GM23248 (cell line): ENCODE results near the gene CSTF1. TPM values are rescaled to one million over a fixed set of nuclear protein-coding genes. Genes with fewer than 3 reads are reported as not detected.

ENCODE experiments used
- DNase-seq: peaks from one replicate; pipeline ENCODE4 v3.0.0-alpha.2; 2015
- H2AFZ ChIP-seq: fragments of 200-600 bp; sonication (generic); 2 replicates; pipeline ENCODE4 v1.6.1; 2016; ENCODE audit warnings: antibody characterized with exemption
- H3F3A ChIP-seq: fragments of 200-600 bp; sonication (generic); 2 replicates; pipeline ENCODE4 v1.6.1; 2016; ENCODE audit warnings: mild to moderate bottlenecking, antibody characterized with exemption, mixed run types; ENCODE audit not compliant: insufficient read depth
- H3K27ac ChIP-seq: fragments of 200-600 bp; sonication (generic); 2 replicates; pipeline ENCODE4 v1.5.1; 2016; ENCODE audit warnings: mild to moderate bottlenecking
- H3K27me3 ChIP-seq: fragments of 200-600 bp; sonication (generic); replicated peaks from 2 replicates; pipeline ENCODE4 v1.6.1; 2016; ENCODE audit warnings: mild to moderate bottlenecking; ENCODE audit not compliant: insufficient read depth
- H3K36me3 ChIP-seq: fragments of 200-600 bp; sonication (generic); 2 replicates; pipeline ENCODE4 v1.6.1; 2016; ENCODE audit warnings: low read depth, mild to moderate bottlenecking
- H3K4me1 ChIP-seq: fragments of 200-600 bp; sonication (generic); 2 replicates; pipeline ENCODE4 v1.6.1; 2016; ENCODE audit warnings: mild to moderate bottlenecking; ENCODE audit not compliant: insufficient read depth
- H3K4me2 ChIP-seq: fragments of 200-600 bp; sonication (generic); one replicate; pipeline ENCODE4 v1.6.1; 2016; ENCODE audit warnings: mild to moderate bottlenecking; ENCODE audit not compliant: unreplicated experiment
- H3K4me3 ChIP-seq: fragments of 200-600 bp; sonication (generic); 2 replicates; pipeline ENCODE4 v1.5.1; 2016; ENCODE audit warnings: mild to moderate bottlenecking
- H3K79me2 ChIP-seq: fragments of 200-600 bp; sonication (generic); 2 replicates; pipeline ENCODE4 v1.6.1; 2016; ENCODE audit warnings: mild to moderate bottlenecking; ENCODE audit not compliant: insufficient read depth
- H3K9ac ChIP-seq: fragments of 200-600 bp; sonication (generic); 2 replicates; pipeline ENCODE4 v1.6.1; 2016; ENCODE audit warnings: mild to moderate bottlenecking
- H3K9me2 ChIP-seq: fragments of 200-600 bp; sonication (generic); 2 replicates; pipeline ENCODE4 v1.6.1; 2016; ENCODE audit warnings: mixed run types, mild to moderate bottlenecking, moderate library complexity; ENCODE audit not compliant: insufficient read depth
- H3K9me3 ChIP-seq: fragments of 200-600 bp; sonication (generic); one replicate; pipeline ENCODE4 v1.6.1; 2017; ENCODE audit warnings: low read depth
- H4K20me1 ChIP-seq: fragments of 200-600 bp; sonication (generic); 2 replicates; pipeline ENCODE4 v1.6.0; 2016; ENCODE audit not compliant: insufficient read depth
- EZH2 ChIP-seq: fragments of 200-600 bp; sonication (generic); IDR thresholded peaks from 2 replicates; pipeline ENCODE4 v1.6.1; 2018; ENCODE audit warnings: antibody characterized with exemption, mild to moderate bottlenecking; ENCODE audit not compliant: insufficient read depth, poor library complexity, severe bottlenecking
- EZH2phosphoT487 ChIP-seq: fragments of 200-600 bp; sonication (generic); IDR thresholded peaks from 2 replicates; pipeline ENCODE4 v1.6.1; 2018; ENCODE audit warnings: antibody characterized with exemption, moderate library complexity, mild to moderate bottlenecking, low read depth; ENCODE audit not compliant: insufficient read depth
- WGBS, 2 experiments: methylation state at CpG; one replicate each; pipeline ENCODE4 v1.1.6; 2015 to 2017; ENCODE audit warnings: low lambda C conversion rate in 2 of 2, low coverage in 1 of 2; ENCODE audit errors: missing lambda C conversion rate in 2 of 2; 5-methylcytosine and 5-hydroxymethylcytosine counted together
- in situ Hi-C: fragments of 300-500 bp; cut with MboI; formaldehyde crosslinking; loops from 2 replicates; pipeline ENCODE4 v1.15.0; 2020
- polyA plus RNA-seq: library from polyadenylated mRNA; unstranded; fragments of >200 nt; fragmentation: Nextera tagmentation; extraction: Ambion mirVana; gene quantifications from 2 replicates; pipeline ENCODE4 v1.2.1, GENCODE V29; 2016
- total RNA-seq: library from RNA; depleted of rRNA; stranded (reverse); fragments of >200 nt; shearing (Covaris generic); gene quantifications from 2 replicates; pipeline ENCODE4 v1.2.3, GENCODE V29; 2014

CSTF1 gene
- total and polyA plus RNA-seq, 2 experiments from 2014 or later, result 41.7 to 69.3 TPM

- H3K27ac ChIP-seq, result no peak overlapping the region
- no peaks in the 10 kb centered on the region for H3K9me3 ChIP-seq
- no peak overlapping the region for H3K4me2 ChIP-seq
- no peaks in the 10 kb centered on the region; the same call in 1 of the 2 replicates for H4K20me1 ChIP-seq
- 88% methylated on average over 11 of the region's 11 CpGs for WGBS, 2 experiments
- H3K4me3 ChIP-seq, result no peak overlapping the region
- H3F3A ChIP-seq, result peaks cover 92% of the 10 kb centered on the region
- TF ChIP-seq EZH2phosphoT487 (no peak), EZH2 (no peak)
- DNase-seq, result no peak
- no peak overlapping the region for H2AFZ ChIP-seq
- H3K27me3 ChIP-seq, result no peaks in the 10 kb centered on the region
- peaks cover 9% of the 10 kb centered on the region for H3K4me1 ChIP-seq
- no peak overlapping the region for H3K9ac ChIP-seq
- H3K79me2 ChIP-seq, result peaks cover 58% of the 10 kb centered on the region
- H3K9me2 ChIP-seq, result no peaks in the 10 kb centered on the region
- peaks cover 54% of the 10 kb centered on the region for H3K36me3 ChIP-seq
- in situ Hi-C loops, result no loop called here
Observed at GRCh38 chr20:56371977-56372376, 20.5 kb upstream of the CSTF1 start.

- Histone ChIP-seq H3K79me2 (peaks cover 66% of the 10 kb centered on the region), H4K20me1 (no peaks in the 10 kb centered on the region; the same call in 1 of the 2 replicates), H2AFZ (no peak overlapping the region), H3K4me3 (no peak overlapping the region), H3K4me1 (peaks cover 9% of the 10 kb centered on the region), H3K9me2 (no peaks in the 10 kb centered on the region), H3K9me3 (no peaks in the 10 kb centered on the region), H3K4me2 (no peak overlapping the region), H3K27me3 (no peaks in the 10 kb centered on the region), H3F3A (peaks cover 84% of the 10 kb centered on the region), H3K36me3 (peaks cover 45% of the 10 kb centered on the region), H3K9ac (no peak overlapping the region), H3K27ac (no peak overlapping the region)
- TF ChIP-seq EZH2 (no peak), EZH2phosphoT487 (no peak)
- in situ Hi-C loops, result no loop called here
- DNase-seq, result no peak
- 31 to 53% methylated on average over 1 of the region's 1 CpG for WGBS, 2 experiments
Observed at GRCh38 chr20:56372850-56373249, 19.6 kb upstream of the CSTF1 start.

- H3K4me1 ChIP-seq, result peaks cover 9% of the 10 kb centered on the region
- H2AFZ ChIP-seq, result 0 out of 2 replicates have a peak overlapping the region, but pooled peaks have one; percentile 19
- peaks cover 82% of the 10 kb centered on the region for H3F3A ChIP-seq
- TF ChIP-seq EZH2phosphoT487 (no peak), EZH2 (no peak)
- H3K4me3 ChIP-seq, result 0 out of 2 replicates have a peak overlapping the region, but pooled peaks have one; percentile 6
- H3K9me2 ChIP-seq, result no peaks in the 10 kb centered on the region
- no peaks in the 10 kb centered on the region for H3K9me3 ChIP-seq
- DNase-seq, result peak; percentile 95
- H3K79me2 ChIP-seq, result peaks cover 77% of the 10 kb centered on the region
- H3K27ac ChIP-seq, result peak overlapping the region; percentile 78
- peaks cover 46% of the 10 kb centered on the region for H3K36me3 ChIP-seq
- H3K9ac ChIP-seq, result peak overlapping the region; percentile 46
- in situ Hi-C loops, result no loop called here
- no peaks in the 10 kb centered on the region; the same call in 1 of the 2 replicates for H4K20me1 ChIP-seq
- H3K4me2 ChIP-seq, result peak overlapping the region; percentile 53
- H3K27me3 ChIP-seq, result no peaks in the 10 kb centered on the region
- WGBS, 2 experiments, result 0 to 10% methylated on average over 1 of the region's 1 CpG
Observed at GRCh38 chr20:56373942-56374341, 18.5 kb upstream of the CSTF1 start.

- peaks cover 73% of the 10 kb centered on the region for H3F3A ChIP-seq
- no peak overlapping the region for H3K27ac ChIP-seq
- DNase-seq, result no peak
- peaks cover 9% of the 10 kb centered on the region for H3K4me1 ChIP-seq
- peaks cover 41% of the 10 kb centered on the region for H3K36me3 ChIP-seq
- H4K20me1 ChIP-seq, result no peaks in the 10 kb centered on the region; the same call in 1 of the 2 replicates
- in situ Hi-C loops, result no loop called here
- no peaks in the 10 kb centered on the region for H3K27me3 ChIP-seq
- no peak overlapping the region for H3K9ac ChIP-seq
- H3K9me3 ChIP-seq, result no peaks in the 10 kb centered on the region
- 90 to 99% methylated on average over 2 of the region's 2 CpGs for WGBS, 2 experiments
- no peak for TF ChIP-seq EZH2phosphoT487
- no peak for TF ChIP-seq EZH2
- peaks cover 91% of the 10 kb centered on the region for H3K79me2 ChIP-seq
- no peak overlapping the region for H3K4me2 ChIP-seq
- H2AFZ ChIP-seq, result no peak overlapping the region
- no peaks in the 10 kb centered on the region for H3K9me2 ChIP-seq
- no peak overlapping the region for H3K4me3 ChIP-seq
Observed at GRCh38 chr20:56376331-56376730, 16.1 kb upstream of the CSTF1 start.
